HG02885 (cell line): ENCODE data around the gene CSF2.
"Not testable (repeated sequence)": the region's sequence is repeated elsewhere in the genome, so short reads cannot be mapped to it uniquely, and the experiment has no call there.

Experiments used
- ATAC-seq: cut with Tn5 transposase; IDR thresholded peaks from one replicate; pipeline ENCODE4 v1.9.1; 2021; ENCODE audit warnings: mild to moderate bottlenecking; ENCODE audit not compliant: unreplicated experiment, poor library complexity

The CSF2 gene

GRCh38 chr5:132104556-132104955 lies 31.0 kb downstream of the CSF2 start:
- no peak for ATAC-seq

GRCh38 chr5:132105688-132106087 lies 32.1 kb downstream of the CSF2 start:
- ATAC-seq: no peak

- ATAC-seq: not testable (repeated sequence)
Measured at GRCh38 chr5:132108495-132108894, 34.9 kb downstream of the CSF2 start.

- ATAC-seq: not testable (repeated sequence)
Measured at GRCh38 chr5:132108957-132109356, 35.4 kb downstream of the CSF2 start.

- no peak for ATAC-seq
Measured at GRCh38 chr5:132109494-132110053, 36.0 kb downstream of the CSF2 start.

- no peak for ATAC-seq
Measured at GRCh38 chr5:132110195-132110594, 36.6 kb downstream of the CSF2 start.

GRCh38 chr5:132110930-132111329 lies 37.3 kb downstream of the CSF2 start:
- no peak for ATAC-seq

GRCh38 chr5:132112111-132112510 lies 38.5 kb downstream of the CSF2 start:
- ATAC-seq: no peak

- ATAC-seq: peak; percentile 48
Measured at GRCh38 chr5:132114150-132115121, 40.8 kb downstream of the CSF2 start.

- ATAC-seq: no peak
Measured at GRCh38 chr5:132115375-132115774, 41.8 kb downstream of the CSF2 start.

GRCh38 chr5:132116072-132116471 lies 42.5 kb downstream of the CSF2 start:
- ATAC-seq: no peak

GRCh38 chr5:132116909-132117489 lies 43.4 kb downstream of the CSF2 start:
- ATAC-seq: not testable (repeated sequence)

- not testable (repeated sequence) for ATAC-seq
Measured at GRCh38 chr5:132120717-132121116, 47.1 kb downstream of the CSF2 start.

GRCh38 chr5:132122971-132123370 lies 49.4 kb downstream of the CSF2 start:
- ATAC-seq: not testable (repeated sequence)

- not testable (repeated sequence) for ATAC-seq
Measured at GRCh38 chr5:132123578-132123977, 50.0 kb downstream of the CSF2 start.
